A673 (cell line): Measurements from ENCODE around the gene NPPA.

Experiments
- CTCF ChIP-seq: fragments of 300-800, 200-600 bp; sonication (generic); conservative IDR thresholded peaks from 2 replicates; pipeline ENCODE4 v1.5.1; 2017; ENCODE audit warnings: low read depth, mild to moderate bottlenecking, antibody characterized with exemption, low read length, moderate library complexity, mixed read lengths
- EZH2 ChIP-seq: fragments of 200-600 bp; sonication (generic); IDR thresholded peaks from 2 replicates; pipeline ENCODE4 v1.6.1; 2017; ENCODE audit warnings: borderline replicate concordance, low read depth, mild to moderate bottlenecking, mixed read lengths, antibody characterized with exemption, low read length; ENCODE audit not compliant: poor library complexity, severe bottlenecking

DNA sequence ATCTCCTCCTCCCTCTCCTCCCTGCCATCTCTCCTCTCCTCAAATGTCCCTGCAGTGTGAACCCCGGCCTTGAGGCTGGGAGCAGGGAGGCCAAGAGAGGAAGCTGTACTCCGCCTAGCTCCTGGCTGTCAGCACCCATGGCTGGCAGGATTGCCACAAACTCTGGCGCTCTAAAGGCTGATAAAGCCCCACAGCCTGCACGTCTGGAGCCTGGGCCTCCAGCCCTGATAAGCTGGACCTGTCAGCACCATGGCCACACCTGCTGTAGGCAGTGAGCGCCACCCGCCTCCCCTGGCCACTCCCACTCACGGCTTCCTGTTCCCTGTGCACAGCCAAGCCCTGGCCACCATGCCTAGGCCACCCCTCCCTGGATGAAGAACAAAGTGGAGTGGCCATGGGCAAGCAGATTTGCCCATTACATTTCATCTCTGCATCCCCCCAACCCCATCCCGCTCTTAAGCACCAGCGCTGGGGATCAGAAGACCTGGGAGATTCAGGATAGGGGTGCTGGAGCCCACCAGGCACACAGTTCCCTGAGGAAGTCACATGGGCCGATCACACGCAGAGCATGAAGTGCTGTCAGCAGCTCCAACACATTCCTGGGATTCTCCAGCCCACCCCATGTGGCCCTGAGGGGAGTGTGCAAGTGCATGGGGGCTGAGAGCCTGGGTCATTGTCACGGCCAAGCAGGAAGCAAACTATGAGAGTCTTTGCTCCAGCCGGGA is 35.4 kb upstream of the NPPA start:
- TF ChIP-seq CTCF: no peak
- no peak for TF ChIP-seq EZH2
